AG09309 (cell line): ENCODE measurements around the gene MSTN.
A peak's percentile ranks its signal among the peaks of the same experiment; 100 is the strongest.

Source experiments
- DNase-seq: peaks from one replicate; pipeline ENCODE4 v3.0.0-alpha.2; 2010; ENCODE audit warnings: low read depth
- H3K4me3 ChIP-seq: 2 replicates; pipeline ENCODE4 v1.5.1; 2011; ENCODE audit warnings: mild to moderate bottlenecking, low read depth, low read length, moderate library complexity; ENCODE audit not compliant: control insufficient read depth
- TF ChIP-seq, protein P1 (sequence below): IDR thresholded peaks from 2 replicates; pipeline ENCODE4 v1.5.1; 2011; ENCODE audit warnings: mild to moderate bottlenecking, low read depth, low read length, inconsistent platforms; ENCODE audit not compliant: insufficient read depth, control insufficient read depth; ENCODE audit errors: missing control alignments

The MSTN gene

DNA sequence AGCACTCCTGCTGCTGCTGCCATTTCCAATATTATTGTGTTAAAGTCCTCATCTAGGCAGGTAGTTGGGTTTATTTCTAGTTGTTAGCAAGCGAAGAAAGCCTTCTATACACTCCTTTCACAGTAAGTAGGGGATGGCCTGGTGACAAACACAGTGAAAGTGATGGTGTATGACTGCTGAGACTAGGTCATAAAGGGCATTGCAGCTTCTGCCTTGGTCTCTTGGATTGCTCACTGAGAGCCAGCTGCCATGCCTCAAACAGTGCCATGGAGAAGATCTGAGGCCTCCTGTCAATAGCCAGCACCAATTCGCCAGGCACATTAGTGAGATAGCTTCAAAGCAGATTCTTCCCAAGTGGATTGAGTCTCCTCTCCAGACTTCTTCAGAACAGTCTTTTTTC is 27.6 kb upstream of the MSTN start:
- DNase-seq, result no peak
- no peak overlapping the region for H3K4me3 ChIP-seq
- TF ChIP-seq, protein P1, sequence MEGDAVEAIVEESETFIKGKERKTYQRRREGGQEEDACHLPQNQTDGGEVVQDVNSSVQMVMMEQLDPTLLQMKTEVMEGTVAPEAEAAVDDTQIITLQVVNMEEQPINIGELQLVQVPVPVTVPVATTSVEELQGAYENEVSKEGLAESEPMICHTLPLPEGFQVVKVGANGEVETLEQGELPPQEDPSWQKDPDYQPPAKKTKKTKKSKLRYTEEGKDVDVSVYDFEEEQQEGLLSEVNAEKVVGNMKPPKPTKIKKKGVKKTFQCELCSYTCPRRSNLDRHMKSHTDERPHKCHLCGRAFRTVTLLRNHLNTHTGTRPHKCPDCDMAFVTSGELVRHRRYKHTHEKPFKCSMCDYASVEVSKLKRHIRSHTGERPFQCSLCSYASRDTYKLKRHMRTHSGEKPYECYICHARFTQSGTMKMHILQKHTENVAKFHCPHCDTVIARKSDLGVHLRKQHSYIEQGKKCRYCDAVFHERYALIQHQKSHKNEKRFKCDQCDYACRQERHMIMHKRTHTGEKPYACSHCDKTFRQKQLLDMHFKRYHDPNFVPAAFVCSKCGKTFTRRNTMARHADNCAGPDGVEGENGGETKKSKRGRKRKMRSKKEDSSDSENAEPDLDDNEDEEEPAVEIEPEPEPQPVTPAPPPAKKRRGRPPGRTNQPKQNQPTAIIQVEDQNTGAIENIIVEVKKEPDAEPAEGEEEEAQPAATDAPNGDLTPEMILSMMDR, result no peak

DNA sequence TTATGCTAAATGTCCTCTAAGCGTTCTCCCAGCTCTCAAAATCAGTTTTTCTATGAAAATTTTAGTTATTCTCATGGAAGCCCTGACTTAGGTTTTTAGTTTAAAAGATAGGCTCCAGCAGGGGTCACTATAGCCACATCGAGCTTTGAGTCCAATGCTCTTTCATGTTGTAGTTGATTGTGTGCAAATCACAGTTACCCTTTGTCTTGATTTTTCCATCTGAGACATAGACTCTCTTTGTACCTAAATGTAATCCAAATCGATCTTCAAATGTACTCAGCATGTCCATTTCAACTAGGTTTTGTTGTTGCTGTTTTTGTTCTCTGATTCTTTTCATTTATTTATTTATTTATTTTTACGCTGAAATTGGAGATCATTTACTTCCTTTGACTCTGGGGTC is 26.4 kb upstream of the MSTN start:
- TF ChIP-seq, protein P1, result peak; percentile 69
- peak; percentile 17 for DNase-seq

DNA sequence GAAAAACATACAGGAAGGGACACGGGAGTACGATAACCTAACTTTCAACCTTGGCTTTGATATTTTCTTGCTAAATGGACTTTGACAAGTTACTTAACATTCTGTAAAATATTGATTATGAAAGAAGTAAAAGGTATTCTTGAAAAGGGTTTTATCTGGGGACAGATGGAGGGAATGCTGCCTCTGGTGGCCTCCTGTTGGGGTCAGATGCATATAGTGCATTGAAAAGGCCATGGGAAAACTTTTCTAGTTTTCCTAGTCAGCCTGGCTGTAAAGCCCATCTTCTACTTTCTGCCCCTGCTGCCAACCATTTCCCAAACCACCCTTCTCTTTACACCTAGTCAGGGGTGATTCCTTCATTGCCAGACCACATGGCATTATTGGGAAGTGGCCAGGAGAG is 22.2 kb upstream of the MSTN start:
- TF ChIP-seq, protein P1, result no peak
- H3K4me3 ChIP-seq, result no peak overlapping the region
- DNase-seq, result no peak

More for the DNA sequence above, 26.4 kb upstream of the MSTN start:
- no peak overlapping the region for H3K4me3 ChIP-seq

DNA sequence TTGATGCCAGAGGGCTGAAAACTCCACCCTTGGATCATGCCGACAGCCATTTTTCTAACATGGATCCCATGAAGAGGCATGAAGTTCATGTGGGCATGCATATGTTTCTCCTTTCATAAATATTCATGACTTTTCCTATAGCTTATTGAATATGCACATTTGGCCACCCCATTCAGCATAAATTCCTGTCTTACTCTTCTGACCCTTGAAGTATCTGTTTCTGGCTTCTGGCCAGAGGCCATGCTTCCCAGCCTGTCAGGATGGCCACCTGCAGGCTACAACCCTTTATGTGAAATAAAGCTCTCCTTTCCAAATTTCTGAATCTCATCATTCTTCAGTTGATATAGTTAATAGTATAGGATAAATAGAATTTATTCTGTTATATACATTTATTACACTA is 19.6 kb upstream of the MSTN start:
- H3K4me3 ChIP-seq, result no peak overlapping the region
- TF ChIP-seq, protein P1, result no peak
- no peak for DNase-seq

DNA sequence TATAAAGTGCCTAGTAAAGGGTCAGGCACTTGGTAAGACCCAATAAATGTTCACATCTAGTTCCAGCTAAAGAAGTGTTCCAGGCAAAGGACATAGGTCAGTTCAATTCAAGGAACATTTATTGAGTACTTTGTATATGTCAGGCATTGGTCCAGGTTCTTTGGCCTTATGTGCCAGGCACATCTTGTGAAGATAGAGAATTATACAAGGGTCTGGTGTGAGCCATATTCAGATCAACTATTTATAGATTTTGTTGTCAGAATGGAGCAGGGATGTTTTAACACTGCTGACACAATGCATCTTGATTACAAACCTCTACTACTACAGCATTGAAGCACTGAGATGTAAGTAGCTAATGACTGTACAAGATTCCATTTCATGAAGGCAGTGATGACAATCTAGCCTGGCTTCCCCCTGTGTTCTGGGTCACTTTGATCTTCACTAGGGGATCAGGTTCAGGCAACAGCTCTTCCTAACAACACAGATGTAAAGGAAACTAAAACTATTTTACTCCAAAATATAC is 18.1 kb upstream of the MSTN start:
- TF ChIP-seq, protein P1, result no peak
- H3K4me3 ChIP-seq, result no peak overlapping the region
- no peak for DNase-seq

DNA sequence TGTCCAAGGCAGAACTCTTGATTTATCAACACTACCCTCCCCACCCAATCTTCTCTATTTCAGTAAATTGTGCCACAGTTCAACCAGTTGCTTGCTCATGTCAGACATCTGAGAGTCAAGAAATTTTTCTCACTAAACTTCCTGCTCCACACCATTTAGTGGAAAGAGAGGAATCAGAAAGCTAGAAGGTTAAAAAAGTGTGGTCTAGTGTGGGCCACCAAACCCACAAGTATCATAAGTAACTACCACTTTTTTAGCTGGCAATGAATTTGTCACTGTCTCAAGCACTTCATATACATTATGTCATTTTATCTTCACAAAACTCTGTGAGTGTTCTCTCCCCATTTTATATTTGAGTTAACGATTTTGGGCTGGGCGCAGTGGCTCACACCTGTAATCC is 16.6 kb upstream of the MSTN start:
- DNase-seq, result no peak
- no peak overlapping the region for H3K4me3 ChIP-seq
- TF ChIP-seq, protein P1, result no peak

DNA sequence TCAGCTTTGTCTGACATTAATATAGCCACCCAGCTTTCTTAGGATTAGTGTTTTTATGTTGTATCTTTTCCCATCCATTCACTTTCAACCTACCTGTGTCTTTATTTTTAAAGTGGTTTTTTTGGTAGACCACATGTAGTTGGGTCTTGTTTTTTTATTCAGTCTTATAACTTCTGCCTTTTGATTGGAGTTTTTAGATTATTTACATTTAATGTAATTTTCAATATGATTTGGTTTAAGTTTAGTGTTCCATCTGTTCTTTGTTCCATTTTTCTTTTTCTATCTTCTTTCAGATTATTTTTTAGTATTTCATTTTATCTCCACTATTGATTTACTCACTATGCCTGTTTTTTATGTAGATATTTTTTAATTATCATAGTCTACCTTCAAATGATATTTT is 13.1 kb upstream of the MSTN start:
- DNase-seq, result no peak
- no peak overlapping the region for H3K4me3 ChIP-seq
- TF ChIP-seq, protein P1, result no peak
